Liver (tissue), 3 donors: ENCODE data around the gene AMOTL1.

Experiments
- EGR1 ChIP-seq, 2 donors: IDR thresholded peaks; 2 replicates each; pipeline ENCODE4 v1.6.1; 2016 to 2018; ENCODE audit warnings: antibody characterized with exemption in 2 of 2, low read depth in 2 of 2
- GABPA ChIP-seq, 2 donors: IDR thresholded peaks in 1 of 2; conservative IDR thresholded peaks in 1 of 2; 2 replicates each; pipeline ENCODE4 v1.6.1; 2016; ENCODE audit warnings: antibody characterized with exemption in 2 of 2, mild to moderate bottlenecking in 1 of 2, moderate library complexity in 1 of 2
- NR2F2 ChIP-seq: IDR thresholded peaks from 2 replicates; pipeline ENCODE4 v1.6.1; 2016; ENCODE audit warnings: antibody characterized with exemption
- RAD21 ChIP-seq, 2 donors: IDR thresholded peaks; 2 replicates each; pipeline ENCODE4 v1.6.1; 2016; ENCODE audit warnings: antibody characterized with exemption in 2 of 2, mild to moderate bottlenecking in 2 of 2
- REST ChIP-seq: IDR thresholded peaks from 2 replicates; pipeline ENCODE4 v1.6.1; 2016; ENCODE audit warnings: antibody characterized with exemption, mild to moderate bottlenecking
- TAF1 ChIP-seq: conservative IDR thresholded peaks from 2 replicates; pipeline ENCODE4 v1.6.1; 2016; ENCODE audit warnings: antibody characterized with exemption, mild to moderate bottlenecking
- YY1 ChIP-seq: IDR thresholded peaks from 2 replicates; pipeline ENCODE4 v1.6.1; 2016; ENCODE audit warnings: antibody characterized with exemption, mild to moderate bottlenecking
- TF ChIP-seq, protein P1 (sequence below): fragments of 150-350 bp; IDR thresholded peaks from 2 replicates; pipeline ENCODE4 v1.5.1; 2017; ENCODE audit warnings: improper control_type of control experiment, low read depth, low read length; ENCODE audit not compliant: missing input control
- TF ChIP-seq, protein P2 (sequence below): IDR thresholded peaks from 2 replicates; pipeline ENCODE4 v1.6.1; 2016; ENCODE audit warnings: antibody characterized with exemption
- donor health status: healthy.
- donor health status: healthy.

DNA sequence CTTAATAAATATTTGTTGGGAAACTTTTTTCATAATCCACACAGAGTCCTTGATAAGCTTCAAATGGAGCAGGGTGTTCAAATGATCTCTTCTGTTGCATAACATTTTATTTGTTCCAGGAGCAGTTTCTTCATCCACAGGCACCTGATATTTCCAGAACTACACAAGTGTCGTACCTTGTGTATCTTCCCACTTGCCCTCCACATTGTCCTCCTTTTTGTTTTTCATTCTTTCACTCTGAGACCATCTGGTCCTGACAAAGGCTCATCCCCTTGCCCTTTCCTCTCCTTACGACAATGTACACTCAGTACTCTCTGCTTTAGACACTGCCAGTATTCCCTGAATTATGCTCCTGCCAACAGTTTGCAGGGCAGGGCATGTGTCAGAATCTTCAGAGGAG lies 5.2 kb upstream of the AMOTL1 start:
- TF ChIP-seq, protein P1, sequence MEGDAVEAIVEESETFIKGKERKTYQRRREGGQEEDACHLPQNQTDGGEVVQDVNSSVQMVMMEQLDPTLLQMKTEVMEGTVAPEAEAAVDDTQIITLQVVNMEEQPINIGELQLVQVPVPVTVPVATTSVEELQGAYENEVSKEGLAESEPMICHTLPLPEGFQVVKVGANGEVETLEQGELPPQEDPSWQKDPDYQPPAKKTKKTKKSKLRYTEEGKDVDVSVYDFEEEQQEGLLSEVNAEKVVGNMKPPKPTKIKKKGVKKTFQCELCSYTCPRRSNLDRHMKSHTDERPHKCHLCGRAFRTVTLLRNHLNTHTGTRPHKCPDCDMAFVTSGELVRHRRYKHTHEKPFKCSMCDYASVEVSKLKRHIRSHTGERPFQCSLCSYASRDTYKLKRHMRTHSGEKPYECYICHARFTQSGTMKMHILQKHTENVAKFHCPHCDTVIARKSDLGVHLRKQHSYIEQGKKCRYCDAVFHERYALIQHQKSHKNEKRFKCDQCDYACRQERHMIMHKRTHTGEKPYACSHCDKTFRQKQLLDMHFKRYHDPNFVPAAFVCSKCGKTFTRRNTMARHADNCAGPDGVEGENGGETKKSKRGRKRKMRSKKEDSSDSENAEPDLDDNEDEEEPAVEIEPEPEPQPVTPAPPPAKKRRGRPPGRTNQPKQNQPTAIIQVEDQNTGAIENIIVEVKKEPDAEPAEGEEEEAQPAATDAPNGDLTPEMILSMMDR = no peak
- peak; percentile 56 for TF ChIP-seq YY1
- TF ChIP-seq RAD21 (IDR thresholded peaks at IDR 0.05) = peak; percentile 21 to 36
- TF ChIP-seq, protein P2, sequence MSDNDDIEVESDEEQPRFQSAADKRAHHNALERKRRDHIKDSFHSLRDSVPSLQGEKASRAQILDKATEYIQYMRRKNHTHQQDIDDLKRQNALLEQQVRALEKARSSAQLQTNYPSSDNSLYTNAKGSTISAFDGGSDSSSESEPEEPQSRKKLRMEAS = peak; percentile 72
- TF ChIP-seq EGR1 (IDR thresholded peaks at IDR 0.05; ENCODE audit: low read depth in 2 of 2) = no peak
- TF ChIP-seq TAF1 = no peak
- TF ChIP-seq REST = no peak
- TF ChIP-seq NR2F2 = no peak
- no peak for TF ChIP-seq GABPA (IDR thresholded peaks at IDR 0.05 in 1 of 2, conservative IDR thresholded peaks at IDR 0.05 in 1 of 2)
